Large intestine (tissue), 3 donors: ENCODE data around the gene MLLT3. TPM values are rescaled to one million over a fixed set of nuclear protein-coding genes. Genes with fewer than 3 reads are reported as not detected.

ENCODE experiments used
- DNase-seq, 2 donors: peaks; one replicate each; pipeline versions ENCODE4 v3.0.0 to v3.0.0-alpha.2; 2013
- H3K27ac ChIP-seq: one replicate; pipeline ENCODE4 v1.5.1; 2013; ENCODE audit warnings: low read length
- H3K27me3 ChIP-seq: 2 replicates; pipeline ENCODE4 v1.6.1; 2013; ENCODE audit warnings: low read length; ENCODE audit not compliant: control insufficient read depth, insufficient read depth
- H3K36me3 ChIP-seq: 2 replicates; pipeline ENCODE4 v1.6.1; 2013; ENCODE audit warnings: low read length; ENCODE audit not compliant: control insufficient read depth, insufficient read depth
- H3K4me1 ChIP-seq: one replicate; pipeline ENCODE4 v1.6.1; 2013; ENCODE audit warnings: low read length; ENCODE audit not compliant: control insufficient read depth, insufficient read depth
- H3K4me3 ChIP-seq: one replicate; pipeline ENCODE4 v1.5.1; 2013; ENCODE audit warnings: low read length
- H3K9me3 ChIP-seq: one replicate; pipeline ENCODE4 v1.6.1; 2013; ENCODE audit warnings: mild to moderate bottlenecking, low read depth, low read length, moderate library complexity; ENCODE audit not compliant: control insufficient read depth
- WGBS: methylation state at CpG from one replicate; pipeline ENCODE4 v1.1.5; 2013; ENCODE audit warnings: low lambda C conversion rate; ENCODE audit not compliant: insufficient coverage; 5-methylcytosine and 5-hydroxymethylcytosine counted together
- polyA plus RNA-seq: library from polyadenylated mRNA; unstranded; fragments of 120-200 nt; gene quantifications from one replicate; pipeline ENCODE4 v1.2.1, GENCODE V29; 2013

The MLLT3 gene
- polyA plus RNA-seq, 1 donor = 25.0 TPM

DNA sequence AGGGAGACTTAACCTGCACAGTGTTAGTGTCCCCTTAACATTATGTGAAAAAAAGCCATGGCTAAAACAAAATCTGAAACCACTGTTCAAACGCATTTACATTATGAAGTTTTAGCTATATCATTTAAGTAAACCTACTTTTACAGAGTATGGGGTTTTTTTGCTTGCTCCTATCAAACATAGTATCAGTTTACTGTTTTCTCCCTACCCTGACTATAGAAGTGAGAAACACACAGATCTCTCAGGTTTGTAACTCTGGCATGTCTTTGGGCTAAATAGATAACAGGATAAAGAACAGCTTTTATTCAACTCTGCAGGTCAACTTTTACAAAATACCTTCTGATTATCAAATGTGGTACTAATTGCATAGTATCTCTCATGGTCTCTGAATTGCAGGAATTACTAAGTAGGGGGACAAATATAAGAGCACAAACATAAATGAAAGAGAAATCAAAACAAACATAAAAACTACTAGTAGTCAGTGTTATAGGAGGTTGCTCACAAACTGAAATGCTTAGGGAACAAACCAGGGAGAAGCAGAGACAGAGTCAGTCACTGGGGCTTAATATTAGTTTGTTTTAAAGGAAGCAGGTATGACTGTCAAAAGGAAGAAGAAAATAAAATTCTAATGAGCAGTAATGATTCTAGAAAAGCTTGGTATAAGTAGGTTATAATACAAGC, 155.8 kb downstream of the MLLT3 start:
- Histone ChIP-seq H3K4me1 (no peaks in the 10 kb centered on the region), H3K27ac (no peak overlapping the region), H3K9me3 (no peaks in the 10 kb centered on the region), H3K36me3 (no peaks in the 10 kb centered on the region), H3K27me3 (no peaks in the 10 kb centered on the region), H3K4me3 (no peak overlapping the region)
- 100% methylated on average over 1 of the region's 1 CpG for WGBS
- no peak for DNase-seq

DNA sequence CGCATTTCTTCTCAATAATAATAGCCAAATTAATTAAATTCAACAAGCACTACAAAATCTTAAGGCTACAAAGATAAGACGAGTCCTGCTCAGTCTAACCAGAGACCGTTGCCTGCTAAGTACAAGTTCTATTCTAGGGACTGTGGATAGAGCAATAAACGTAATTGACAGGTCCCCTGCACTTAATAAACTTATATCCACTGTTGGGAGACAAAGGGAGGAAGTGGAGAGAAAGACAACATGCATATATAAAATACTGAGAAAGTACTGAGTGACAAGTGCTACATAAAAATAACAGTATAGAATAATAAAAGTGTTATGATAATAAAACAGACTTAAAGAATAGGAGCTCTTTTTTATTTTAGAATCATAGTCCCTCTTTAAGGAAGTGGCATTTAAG, 158.1 kb downstream of the MLLT3 start:
- H3K4me3 ChIP-seq = no peak overlapping the region
- H3K4me1 ChIP-seq = no peaks in the 10 kb centered on the region
- WGBS = 82% methylated on average over 2 of the region's 4 CpGs
- no peaks in the 10 kb centered on the region for H3K9me3 ChIP-seq
- no peaks in the 10 kb centered on the region for H3K36me3 ChIP-seq
- no peak for DNase-seq
- H3K27ac ChIP-seq = no peak overlapping the region
- H3K27me3 ChIP-seq = no peaks in the 10 kb centered on the region

DNA sequence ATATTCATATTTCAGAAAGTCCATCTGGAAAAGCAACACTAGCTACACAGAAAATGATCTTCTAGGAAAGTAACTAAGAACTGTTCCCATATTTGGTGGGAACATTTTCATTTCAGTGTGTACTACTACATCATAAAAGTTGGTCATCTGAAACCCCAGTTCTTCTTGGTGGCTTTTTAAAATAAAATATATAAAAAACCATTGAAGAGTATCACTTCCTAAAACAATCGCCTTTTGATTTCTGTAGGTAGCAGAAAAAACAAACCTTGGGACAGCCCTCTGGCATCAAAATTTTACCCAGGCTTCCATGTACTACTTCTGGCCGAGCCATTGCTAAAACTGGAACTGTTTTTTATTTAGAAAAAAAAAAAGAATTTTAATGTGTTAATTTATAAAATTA, 158.5 kb downstream of the MLLT3 start:
- H3K36me3 ChIP-seq = no peaks in the 10 kb centered on the region
- no peaks in the 10 kb centered on the region for H3K4me1 ChIP-seq
- no peaks in the 10 kb centered on the region for H3K9me3 ChIP-seq
- WGBS = no CpG with 5 or more reads among the region's 2 CpGs
- no peak overlapping the region for H3K27ac ChIP-seq
- H3K4me3 ChIP-seq = no peak overlapping the region
- DNase-seq = no peak
- no peaks in the 10 kb centered on the region for H3K27me3 ChIP-seq

DNA sequence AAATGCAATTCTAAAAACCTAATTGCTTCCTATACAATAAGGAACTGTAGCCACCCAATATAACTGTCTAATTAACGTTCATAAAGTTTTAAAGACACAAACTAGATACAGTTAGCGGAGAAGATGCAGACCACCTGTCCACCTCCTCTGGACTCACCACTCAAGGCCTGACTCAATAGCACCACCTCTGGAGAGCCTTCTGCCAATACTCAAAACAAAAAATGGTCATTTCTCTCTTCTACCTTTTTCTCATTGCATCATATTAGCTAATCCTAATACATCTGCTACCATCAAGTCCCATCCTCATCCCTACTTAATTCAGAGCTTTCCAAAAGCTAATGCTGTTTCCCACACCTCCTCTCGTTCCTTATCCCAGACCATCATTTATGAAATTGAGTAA, 159.9 kb downstream of the MLLT3 start:
- 80% methylated on average over 1 of the region's 3 CpGs for WGBS
- DNase-seq = no peak
- no peak overlapping the region for H3K4me3 ChIP-seq
- H3K9me3 ChIP-seq = no peaks in the 10 kb centered on the region
- H3K36me3 ChIP-seq = no peaks in the 10 kb centered on the region
- H3K4me1 ChIP-seq = no peaks in the 10 kb centered on the region
- H3K27ac ChIP-seq = no peak overlapping the region
- no peaks in the 10 kb centered on the region for H3K27me3 ChIP-seq

DNA sequence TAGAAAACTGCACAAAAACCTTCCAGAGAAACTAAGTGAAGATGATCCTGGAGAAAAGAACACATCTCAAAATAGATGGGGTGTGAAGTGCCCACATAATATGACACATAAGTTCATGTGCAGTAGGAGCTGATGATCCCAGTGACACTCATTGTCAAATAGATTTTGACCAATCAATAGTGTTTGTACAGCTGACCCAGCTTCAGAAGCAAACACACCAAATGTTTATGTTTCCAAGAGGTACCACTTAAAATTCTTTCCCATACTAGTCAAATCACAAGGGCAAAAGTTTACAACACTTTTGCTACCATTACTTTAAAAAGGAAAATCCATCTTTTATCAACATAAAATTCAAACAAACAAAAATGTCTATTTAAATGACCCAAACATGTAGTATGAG, 175.0 kb downstream of the MLLT3 start:
- no peaks in the 10 kb centered on the region for H3K36me3 ChIP-seq
- H3K27ac ChIP-seq = no peak overlapping the region
- no peak for DNase-seq
- no peak overlapping the region for H3K4me3 ChIP-seq
- no peaks in the 10 kb centered on the region for H3K9me3 ChIP-seq
- H3K27me3 ChIP-seq = no peaks in the 10 kb centered on the region
- no peaks in the 10 kb centered on the region for H3K4me1 ChIP-seq

DNA sequence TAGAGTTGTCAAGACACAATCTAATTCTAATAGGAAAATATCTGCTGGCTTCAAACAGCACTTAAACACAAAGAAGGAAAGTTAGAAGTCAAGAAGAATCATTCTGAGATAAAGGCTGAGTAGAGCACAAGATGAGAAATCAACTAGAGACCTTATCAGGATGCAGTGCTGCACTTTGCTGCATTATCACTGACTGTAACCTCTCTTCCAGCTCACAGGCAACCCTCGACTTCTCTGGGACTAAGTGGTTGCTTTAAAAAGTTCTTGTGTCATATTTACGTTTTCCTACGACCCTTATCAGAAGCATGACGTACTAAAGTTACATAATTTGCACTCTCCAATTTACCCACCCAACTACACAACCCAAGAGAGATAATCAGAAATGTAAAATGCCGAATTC, 176.1 kb downstream of the MLLT3 start:
- H3K4me3 ChIP-seq = no peak overlapping the region
- H3K36me3 ChIP-seq = no peaks in the 10 kb centered on the region
- 73% methylated on average over 5 of the region's 5 CpGs for WGBS
- DNase-seq = no peak
- no peaks in the 10 kb centered on the region for H3K27me3 ChIP-seq
- H3K4me1 ChIP-seq = no peaks in the 10 kb centered on the region
- H3K9me3 ChIP-seq = no peaks in the 10 kb centered on the region
- no peak overlapping the region for H3K27ac ChIP-seq

DNA sequence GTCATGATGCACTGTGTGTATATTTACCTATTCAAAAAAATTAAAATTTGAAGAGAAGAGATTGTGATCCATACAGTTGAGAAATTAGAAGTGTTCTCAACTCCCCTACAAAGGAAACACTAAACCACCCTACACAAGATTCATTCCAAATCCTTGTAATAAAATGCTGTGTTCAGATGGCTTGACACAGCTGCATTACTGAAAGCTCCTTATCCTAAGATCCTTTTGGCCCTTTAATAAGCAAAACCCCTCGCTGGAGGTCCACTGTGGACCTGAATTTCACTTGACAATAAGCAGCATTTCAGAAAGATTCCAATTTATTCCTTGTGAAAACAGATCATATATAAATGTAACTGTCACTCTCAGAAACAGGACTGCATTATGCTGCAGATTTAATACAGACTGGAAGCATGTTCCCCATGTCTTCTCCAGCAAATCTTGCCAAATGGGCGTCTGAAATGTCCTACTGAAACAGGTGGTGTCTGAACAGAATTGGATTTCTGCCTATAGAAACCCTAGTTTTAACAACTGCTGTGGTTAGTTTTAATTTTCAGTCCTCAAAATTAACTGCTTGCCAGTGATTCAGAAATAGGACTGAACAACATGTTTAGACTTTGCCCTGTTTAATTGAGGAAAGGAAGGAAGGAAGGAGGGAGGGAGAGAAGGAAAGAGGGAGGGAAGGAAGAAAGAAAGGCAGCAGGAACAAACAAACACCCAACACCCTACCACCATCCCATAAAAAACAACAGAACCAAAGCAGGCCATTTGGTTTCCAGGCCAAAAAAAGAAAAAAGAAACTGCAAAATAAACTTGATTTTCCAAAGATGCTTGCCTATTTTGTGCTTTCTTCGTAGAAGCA, 179.6 kb downstream of the MLLT3 start:
- Histone ChIP-seq H3K4me3 (no peak overlapping the region), H3K36me3 (no peaks in the 10 kb centered on the region), H3K9me3 (no peaks in the 10 kb centered on the region), H3K27me3 (no peaks in the 10 kb centered on the region), H3K4me1 (no peaks in the 10 kb centered on the region), H3K27ac (no peak overlapping the region)
- WGBS = no CpG with 5 or more reads among the region's 3 CpGs
- peak in 1 of 2 donors; percentile 7 for DNase-seq

DNA sequence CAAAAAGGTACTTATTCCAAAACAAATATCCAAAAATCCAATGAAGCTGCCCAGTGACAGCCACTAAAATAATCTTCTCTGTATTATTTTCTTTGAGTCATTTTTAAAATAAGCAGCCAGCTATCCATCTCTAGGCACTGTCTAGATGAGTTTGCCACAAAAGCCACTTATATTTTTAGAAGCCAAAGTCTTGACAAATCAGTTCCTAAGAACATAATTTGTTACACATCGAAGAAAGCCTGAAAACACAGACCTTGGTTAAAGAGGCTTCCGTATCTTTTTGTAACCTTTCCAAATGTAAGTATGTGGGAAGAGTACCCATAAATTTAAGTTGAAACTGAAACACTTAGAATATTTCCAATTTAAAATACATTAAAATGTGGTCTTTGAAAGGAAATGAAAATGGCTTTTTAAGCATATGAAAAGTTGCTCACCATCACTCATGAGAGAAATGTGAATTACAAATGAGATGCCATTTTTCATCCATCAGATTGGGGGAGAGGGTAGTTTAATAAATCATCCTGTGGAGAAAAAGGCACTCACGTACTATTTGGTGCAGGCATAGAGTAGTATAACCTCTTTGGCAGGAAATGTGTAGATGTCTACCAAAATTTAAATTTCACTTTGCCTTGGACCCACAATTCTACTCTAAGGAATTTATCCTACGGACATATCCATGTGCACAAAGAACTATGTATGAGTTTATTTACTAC, 180.4 kb downstream of the MLLT3 start:
- Histone ChIP-seq H3K4me1 (no peaks in the 10 kb centered on the region), H3K4me3 (no peak overlapping the region), H3K9me3 (no peaks in the 10 kb centered on the region), H3K27ac (no peak overlapping the region), H3K36me3 (no peaks in the 10 kb centered on the region), H3K27me3 (no peaks in the 10 kb centered on the region)
- DNase-seq = no peak
- WGBS = 100% methylated on average over 3 of the region's 4 CpGs

DNA sequence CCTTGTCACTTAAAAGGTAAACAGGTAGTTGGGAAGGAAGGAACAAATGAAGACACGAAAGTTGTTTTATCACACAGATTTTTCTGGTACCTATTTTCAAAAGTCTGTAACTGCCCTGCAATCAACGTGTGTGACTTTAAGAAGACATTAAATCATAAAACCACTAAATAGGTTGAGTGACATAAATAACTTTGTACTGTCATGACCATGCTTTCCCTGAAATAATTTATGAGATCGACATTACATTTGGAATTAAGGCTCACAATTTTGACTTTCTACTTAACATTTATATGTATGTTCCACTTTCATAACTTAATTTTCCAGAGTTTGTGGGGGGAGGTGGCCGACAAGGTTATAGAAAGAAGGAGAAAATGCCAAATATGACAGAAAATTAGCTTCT, 181.1 kb downstream of the MLLT3 start:
- H3K4me1 ChIP-seq = no peaks in the 10 kb centered on the region
- no peaks in the 10 kb centered on the region for H3K27me3 ChIP-seq
- no peaks in the 10 kb centered on the region for H3K36me3 ChIP-seq
- no peak overlapping the region for H3K27ac ChIP-seq
- H3K9me3 ChIP-seq = no peaks in the 10 kb centered on the region
- no peak for DNase-seq
- H3K4me3 ChIP-seq = no peak overlapping the region
- WGBS = 67% methylated on average over 2 of the region's 4 CpGs

DNA sequence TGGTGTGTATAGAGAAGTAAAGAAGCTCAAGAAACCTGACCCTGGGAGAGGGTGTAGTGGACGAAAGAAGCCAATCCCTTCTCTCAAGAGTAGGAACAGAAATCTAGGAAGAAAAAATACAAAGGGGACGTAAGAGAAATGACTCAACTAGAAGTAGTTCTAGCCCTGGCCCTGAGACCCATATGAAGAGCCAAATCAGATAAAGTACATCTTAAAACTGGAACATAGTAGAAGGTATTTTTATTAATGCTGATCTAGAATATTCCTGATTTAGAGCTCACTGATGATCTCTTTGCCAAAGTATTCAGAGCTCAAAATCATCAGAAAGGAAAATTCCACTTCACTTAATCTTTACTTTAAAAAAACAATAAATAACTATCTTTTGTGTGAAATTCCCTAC, 184.8 kb downstream of the MLLT3 start:
- WGBS = 85% methylated on average over 2 of the region's 2 CpGs
- DNase-seq = no peak

More for the DNA sequence above, 184.8 kb downstream of the MLLT3 start:
- Histone ChIP-seq H3K36me3 (no peaks in the 10 kb centered on the region), H3K4me3 (no peak overlapping the region), H3K27me3 (no peaks in the 10 kb centered on the region), H3K27ac (no peak overlapping the region), H3K4me1 (no peaks in the 10 kb centered on the region), H3K9me3 (no peaks in the 10 kb centered on the region)
